GM10248 (cell line): ENCODE results near the gene ABCG2.

Source experiments
- CTCF ChIA-PET: fragments of 300-600 bp; sonication (Branson Sonifier 250); formaldehyde crosslinking; extraction: SDS; loops from one replicate; lab custom pipeline; 2021; ENCODE audit warnings: antibody characterized with exemption; lab: Yijun Ruan, JAX
- POLR2A ChIA-PET: fragments of 350-650 bp; sonication (Branson Sonifier 250); formaldehyde crosslinking; extraction: SDS; loops from one replicate; lab custom pipeline; 2020; ENCODE audit warnings: antibody characterized with exemption; lab: Yijun Ruan, JAX
- DNase-seq: peaks from one replicate; pipeline ENCODE4 v3.0.0; 2012; ENCODE audit errors: extremely low spot score
- TF ChIP-seq, protein P1 (sequence below): IDR thresholded peaks from 2 replicates; pipeline ENCODE4 v1.5.1; 2012; ENCODE audit warnings: mild to moderate bottlenecking, low read depth; ENCODE audit errors: extremely low read depth, missing control alignments, control extremely low read depth

Gene ABCG2

GRCh38 chr4:88062311-88062710 is 96.1 kb downstream of the ABCG2 start:
- TF ChIP-seq, protein P1, sequence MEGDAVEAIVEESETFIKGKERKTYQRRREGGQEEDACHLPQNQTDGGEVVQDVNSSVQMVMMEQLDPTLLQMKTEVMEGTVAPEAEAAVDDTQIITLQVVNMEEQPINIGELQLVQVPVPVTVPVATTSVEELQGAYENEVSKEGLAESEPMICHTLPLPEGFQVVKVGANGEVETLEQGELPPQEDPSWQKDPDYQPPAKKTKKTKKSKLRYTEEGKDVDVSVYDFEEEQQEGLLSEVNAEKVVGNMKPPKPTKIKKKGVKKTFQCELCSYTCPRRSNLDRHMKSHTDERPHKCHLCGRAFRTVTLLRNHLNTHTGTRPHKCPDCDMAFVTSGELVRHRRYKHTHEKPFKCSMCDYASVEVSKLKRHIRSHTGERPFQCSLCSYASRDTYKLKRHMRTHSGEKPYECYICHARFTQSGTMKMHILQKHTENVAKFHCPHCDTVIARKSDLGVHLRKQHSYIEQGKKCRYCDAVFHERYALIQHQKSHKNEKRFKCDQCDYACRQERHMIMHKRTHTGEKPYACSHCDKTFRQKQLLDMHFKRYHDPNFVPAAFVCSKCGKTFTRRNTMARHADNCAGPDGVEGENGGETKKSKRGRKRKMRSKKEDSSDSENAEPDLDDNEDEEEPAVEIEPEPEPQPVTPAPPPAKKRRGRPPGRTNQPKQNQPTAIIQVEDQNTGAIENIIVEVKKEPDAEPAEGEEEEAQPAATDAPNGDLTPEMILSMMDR, result no peak
- POLR2A ChIA-PET, result no interaction called here
- no peak for DNase-seq
- CTCF ChIA-PET, result no interaction called here

DNA sequence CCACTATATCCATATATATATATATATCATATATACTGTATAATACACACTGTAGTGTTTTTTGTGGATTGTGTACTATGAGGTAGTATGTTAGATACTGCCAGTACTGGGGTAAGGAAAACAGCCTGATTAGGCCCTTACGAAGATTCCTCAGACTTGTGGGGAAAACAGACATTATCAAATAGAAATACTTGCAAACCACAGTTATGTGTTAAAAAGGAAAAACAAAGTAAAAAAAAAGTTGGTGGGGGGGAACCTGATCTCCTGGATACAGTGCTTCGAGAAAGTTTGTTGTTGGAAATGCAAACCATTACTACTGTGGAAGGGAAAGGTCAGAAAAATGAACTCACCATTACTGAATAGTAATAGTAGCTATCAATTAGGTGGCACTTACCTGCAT is 98.0 kb downstream of the ABCG2 start:
- ChIA-PET POLR2A (no interaction called here), CTCF (interaction anchor here (1.5 kb wide), 1 partner anchor 12 kb away, joined by 3 read pairs; no protein-coding TSS in a partner anchor)
- TF ChIP-seq, protein P1, result no peak
- no peak for DNase-seq

DNA sequence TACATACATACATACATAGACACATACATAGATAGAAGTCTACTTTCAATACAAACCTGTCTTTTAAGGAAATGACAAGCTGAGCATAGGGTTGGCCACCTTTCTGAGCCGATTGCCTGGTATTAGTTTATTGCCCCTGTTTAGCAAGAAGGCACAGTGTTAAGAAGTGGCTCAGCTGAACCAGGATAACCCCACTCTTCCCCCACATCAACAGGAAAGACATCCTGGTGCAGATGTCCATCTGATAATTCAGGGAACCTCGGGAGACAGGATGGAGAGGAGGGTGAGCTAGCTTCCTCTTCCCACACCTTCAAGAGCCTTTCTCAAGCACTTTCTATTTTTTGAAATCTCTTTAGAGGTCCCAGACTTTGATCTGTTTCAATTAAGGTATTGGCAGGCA is 98.7 kb downstream of the ABCG2 start:
- no peak for DNase-seq
- TF ChIP-seq, protein P1, result no peak
- ChIA-PET POLR2A (no interaction called here), CTCF (interaction anchor here (1.1 to 1.5 kb wide), 2 partner anchors 12 to 26 kb away, joined by 3 read pairs; no protein-coding TSS in a partner anchor)

- TF ChIP-seq, protein P1, result no peak
- POLR2A ChIA-PET, result no interaction called here
- CTCF ChIA-PET, result interaction anchor here (1.1 kb wide), 1 partner anchor 23 kb away, joined by 3 read pairs; no protein-coding TSS in a partner anchor
- DNase-seq, result no peak
Measured at GRCh38 chr4:88058295-88058694, 100.1 kb downstream of the ABCG2 start.

DNA sequence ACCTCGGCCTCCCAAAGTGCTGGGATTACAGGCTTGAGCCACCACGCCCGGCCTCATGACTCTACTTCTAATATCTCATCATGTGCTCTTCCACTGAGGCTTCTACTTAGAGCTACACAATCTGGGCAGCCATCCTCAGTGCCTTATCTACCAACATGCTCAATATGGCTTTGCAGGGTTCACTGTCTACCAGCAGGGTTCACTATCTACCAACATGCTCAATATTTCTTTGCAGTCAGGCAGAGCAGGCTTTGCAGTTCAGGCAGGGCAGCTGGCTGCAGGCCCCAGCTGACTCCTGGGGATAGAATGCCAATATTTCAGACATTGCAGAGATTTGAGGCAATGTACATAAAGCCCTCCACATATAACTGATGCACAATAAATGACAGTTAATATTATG is 103.5 kb downstream of the ABCG2 start:
- CTCF ChIA-PET, result interaction anchor here (0.9 to 1.6 kb wide), 5 partner anchors 10 to 156 kb away, joined by 3 to 5 read pairs (median 3); no protein-coding TSS in a partner anchor
- TF ChIP-seq, protein P1, result peak; percentile 27
- POLR2A ChIA-PET, result no interaction called here
- DNase-seq, result peak; percentile 18

GRCh38 chr4:88054229-88054628 is 104.2 kb downstream of the ABCG2 start:
- POLR2A ChIA-PET, result no interaction called here
- no peak for DNase-seq
- CTCF ChIA-PET, result interaction anchor here (1.2 to 1.6 kb wide), 3 partner anchors 10 to 13 kb away, joined by 3 to 5 read pairs (median 5); no protein-coding TSS in a partner anchor

More at GRCh38 chr4:88054229-88054628, 104.2 kb downstream of the ABCG2 start:
- TF ChIP-seq, protein P1, result no peak
